KMS-11 (cell line): ENCODE measurements around the gene RLIM.
"Not testable (repeated sequence)": the region's sequence is repeated elsewhere in the genome, so short reads cannot be mapped to it uniquely, and the experiment has no call there.

ENCODE experiments used
- H2AFZ ChIP-seq: fragments of 200-600 bp; sonication (generic); 2 replicates; pipeline ENCODE4 v1.6.1; 2016; ENCODE audit warnings: antibody characterized with exemption, mixed run types, low read depth
- H3K27ac ChIP-seq: fragments of 200-600 bp; sonication (generic); 2 replicates; pipeline ENCODE4 v1.6.1; 2016; ENCODE audit warnings: mild to moderate bottlenecking, mixed run types
- H3K27me3 ChIP-seq: fragments of 200-600 bp; sonication (generic); 2 replicates; pipeline ENCODE4 v1.6.1; 2017; ENCODE audit warnings: mild to moderate bottlenecking, low read depth, mixed run types, moderate library complexity; ENCODE audit not compliant: insufficient read depth
- H3K36me3 ChIP-seq: fragments of 200-600 bp; sonication (generic); 2 replicates; pipeline ENCODE4 v1.6.1; 2017; ENCODE audit warnings: mild to moderate bottlenecking, mixed run types; ENCODE audit not compliant: insufficient read depth
- H3K4me1 ChIP-seq: fragments of 200-600 bp; sonication (generic); 2 replicates; pipeline ENCODE4 v1.6.1; 2016; ENCODE audit warnings: mild to moderate bottlenecking, low read depth, mixed run types; ENCODE audit not compliant: poor library complexity, severe bottlenecking
- H3K4me2 ChIP-seq: fragments of 200-600 bp; sonication (generic); 2 replicates; pipeline ENCODE4 v1.7.0; 2016; ENCODE audit warnings: mild to moderate bottlenecking, mixed run types
- H3K4me3 ChIP-seq: fragments of 200-600 bp; sonication (generic); IDR thresholded peaks from 2 replicates; pipeline ENCODE4 v1.6.1; 2017; ENCODE audit warnings: low read depth, low read length, mixed read lengths; ENCODE audit not compliant: insufficient read depth
- H3K79me2 ChIP-seq: fragments of 200-600 bp; sonication (generic); 2 replicates; pipeline ENCODE4 v1.6.1; 2016; ENCODE audit warnings: low read depth, mixed run types; ENCODE audit not compliant: insufficient read depth
- H3K9ac ChIP-seq: fragments of 200-600 bp; sonication (generic); 2 replicates; pipeline ENCODE4 v1.6.1; 2016; ENCODE audit warnings: mild to moderate bottlenecking, mixed run types
- H4K20me1 ChIP-seq: fragments of 200-600 bp; sonication (generic); 2 replicates; pipeline ENCODE4 v1.6.1; 2016; ENCODE audit warnings: mild to moderate bottlenecking, mixed run types; ENCODE audit not compliant: insufficient read depth
- TF ChIP-seq, protein P1 (sequence below): fragments of 200-600 bp; sonication (generic); conservative IDR thresholded peaks from 2 replicates; pipeline ENCODE4 v1.6.1; 2017; ENCODE audit warnings: low read depth, mild to moderate bottlenecking, antibody characterized with exemption, low read length, moderate library complexity, mixed read lengths

The RLIM gene, protein sequence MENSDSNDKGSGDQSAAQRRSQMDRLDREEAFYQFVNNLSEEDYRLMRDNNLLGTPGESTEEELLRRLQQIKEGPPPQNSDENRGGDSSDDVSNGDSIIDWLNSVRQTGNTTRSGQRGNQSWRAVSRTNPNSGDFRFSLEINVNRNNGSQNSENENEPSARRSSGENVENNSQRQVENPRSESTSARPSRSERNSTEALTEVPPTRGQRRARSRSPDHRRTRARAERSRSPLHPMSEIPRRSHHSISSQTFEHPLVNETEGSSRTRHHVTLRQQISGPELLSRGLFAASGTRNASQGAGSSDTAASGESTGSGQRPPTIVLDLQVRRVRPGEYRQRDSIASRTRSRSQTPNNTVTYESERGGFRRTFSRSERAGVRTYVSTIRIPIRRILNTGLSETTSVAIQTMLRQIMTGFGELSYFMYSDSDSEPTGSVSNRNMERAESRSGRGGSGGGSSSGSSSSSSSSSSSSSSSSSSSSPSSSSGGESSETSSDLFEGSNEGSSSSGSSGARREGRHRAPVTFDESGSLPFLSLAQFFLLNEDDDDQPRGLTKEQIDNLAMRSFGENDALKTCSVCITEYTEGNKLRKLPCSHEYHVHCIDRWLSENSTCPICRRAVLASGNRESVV

GRCh38 chrX:74614093-74614909 lies at the start of gene RLIM:
TSS of gene RLIM (minus strand) at chrX:74614624. CDS start at chrX:74595977, 18,647 bp downstream.
- peaks cover 42% of the 10 kb centered on the region for H3K79me2 ChIP-seq
- peak within 1 kb of the TSS; percentile 53; the same call in 1 of the 2 replicates for H3K4me2 ChIP-seq
- peak within 1 kb of the TSS; percentile 93 for H3K27ac ChIP-seq
- H3K4me3 ChIP-seq = no peak within 1 kb of the TSS
- H3K4me1 ChIP-seq = peaks cover 16% of the 10 kb centered on the region
- TF ChIP-seq, protein P1, sequence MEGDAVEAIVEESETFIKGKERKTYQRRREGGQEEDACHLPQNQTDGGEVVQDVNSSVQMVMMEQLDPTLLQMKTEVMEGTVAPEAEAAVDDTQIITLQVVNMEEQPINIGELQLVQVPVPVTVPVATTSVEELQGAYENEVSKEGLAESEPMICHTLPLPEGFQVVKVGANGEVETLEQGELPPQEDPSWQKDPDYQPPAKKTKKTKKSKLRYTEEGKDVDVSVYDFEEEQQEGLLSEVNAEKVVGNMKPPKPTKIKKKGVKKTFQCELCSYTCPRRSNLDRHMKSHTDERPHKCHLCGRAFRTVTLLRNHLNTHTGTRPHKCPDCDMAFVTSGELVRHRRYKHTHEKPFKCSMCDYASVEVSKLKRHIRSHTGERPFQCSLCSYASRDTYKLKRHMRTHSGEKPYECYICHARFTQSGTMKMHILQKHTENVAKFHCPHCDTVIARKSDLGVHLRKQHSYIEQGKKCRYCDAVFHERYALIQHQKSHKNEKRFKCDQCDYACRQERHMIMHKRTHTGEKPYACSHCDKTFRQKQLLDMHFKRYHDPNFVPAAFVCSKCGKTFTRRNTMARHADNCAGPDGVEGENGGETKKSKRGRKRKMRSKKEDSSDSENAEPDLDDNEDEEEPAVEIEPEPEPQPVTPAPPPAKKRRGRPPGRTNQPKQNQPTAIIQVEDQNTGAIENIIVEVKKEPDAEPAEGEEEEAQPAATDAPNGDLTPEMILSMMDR = no peak
- H3K27me3 ChIP-seq = no peaks in the 10 kb centered on the region
- peak within 1 kb of the TSS; percentile 74 for H2AFZ ChIP-seq
- no peaks in the 10 kb centered on the region for H4K20me1 ChIP-seq
- H3K9ac ChIP-seq = peak within 1 kb of the TSS; percentile 94
- no peaks in the 10 kb centered on the region for H3K36me3 ChIP-seq

- Histone ChIP-seq H3K36me3 (no peaks in the 10 kb centered on the region), H4K20me1 (no peaks in the 10 kb centered on the region), H3K9ac (no peak overlapping the region), H3K79me2 (no peaks in the 10 kb centered on the region), H3K4me1 (no peaks in the 10 kb centered on the region), H2AFZ (no peak overlapping the region), H3K4me3 (no peak overlapping the region), H3K4me2 (no peak overlapping the region), H3K27ac (no peak overlapping the region), H3K27me3 (no peaks in the 10 kb centered on the region)
- TF ChIP-seq, protein P1 = no peak
These were observed 41.8 kb upstream of the RLIM start for GRCh38 chrX:74656079-74656745.

DNA sequence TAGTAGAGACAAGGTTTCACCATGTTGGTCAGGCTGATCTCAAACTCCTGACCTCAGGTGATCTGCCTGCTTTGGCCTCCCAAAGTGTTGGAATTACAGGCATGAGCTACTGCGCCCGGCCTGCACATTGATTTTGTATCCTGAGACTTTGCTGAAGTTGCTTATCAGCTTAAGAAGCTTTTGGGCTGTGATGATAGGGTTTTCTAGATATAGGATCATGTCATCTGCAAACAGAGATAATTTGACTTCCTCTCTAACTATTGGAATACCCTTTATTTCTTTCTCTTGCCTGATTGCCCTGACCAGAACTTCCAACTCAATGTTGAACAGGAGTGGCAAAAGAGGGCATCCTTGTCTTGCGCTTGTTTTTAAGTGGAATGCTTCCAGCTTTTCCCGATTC lies 40.5 kb upstream of the RLIM start:
- H2AFZ ChIP-seq, H3K36me3 ChIP-seq, H3K4me3 ChIP-seq, H3K4me2 ChIP-seq, H3K79me2 ChIP-seq, H3K4me1 ChIP-seq, H3K9ac ChIP-seq, H3K27ac ChIP-seq, H4K20me1 ChIP-seq, H3K27me3 ChIP-seq: not testable (repeated sequence)

DNA sequence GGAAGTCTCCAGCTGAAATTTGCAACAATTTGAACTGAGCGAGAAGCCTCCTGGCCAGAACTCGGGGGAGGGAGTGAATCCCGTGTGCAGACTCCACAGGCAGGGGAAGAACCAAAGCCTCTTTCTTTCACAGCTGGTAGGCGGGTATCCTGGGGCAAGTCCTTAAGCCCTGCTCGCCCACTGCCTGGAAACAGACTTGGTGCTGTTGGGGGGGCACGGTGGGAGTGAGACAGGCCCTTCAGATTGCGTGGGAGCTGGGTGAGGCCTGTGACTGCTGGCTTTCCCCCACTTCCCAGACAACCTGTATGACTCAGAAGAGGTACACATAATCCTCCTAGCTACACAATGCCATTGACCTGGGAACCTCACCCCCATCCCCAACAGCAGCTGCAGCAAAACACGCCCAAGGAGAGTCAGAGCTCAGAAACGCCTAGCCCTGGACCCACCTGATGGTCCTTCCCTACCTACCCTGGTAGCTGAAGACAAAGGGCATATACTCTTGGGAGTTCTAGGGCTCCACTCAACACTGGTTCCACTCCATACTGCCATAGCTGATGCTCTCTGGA lies 22.4 kb upstream of the RLIM start:
- Histone ChIP-seq H2AFZ (no peak overlapping the region), H3K4me1 (no peaks in the 10 kb centered on the region), H3K27ac (no peak overlapping the region), H3K27me3 (no peaks in the 10 kb centered on the region), H3K4me2 (no peak overlapping the region), H4K20me1 (no peaks in the 10 kb centered on the region), H3K4me3 (no peak overlapping the region), H3K36me3 (no peaks in the 10 kb centered on the region), H3K79me2 (no peaks in the 10 kb centered on the region), H3K9ac (no peak overlapping the region)
- TF ChIP-seq, protein P1 = no peak
